MV-4-11 (cell line): ENCODE results near the gene FILIP1.

ENCODE experiments used
- DNase-seq: peaks from one replicate; lab custom pipeline; 2025; lab: John Stamatoyannopoulos, UW

Gene FILIP1

GRCh38 chr6:75495011-75495410 is 1.4 kb upstream of the FILIP1 start:
- DNase-seq = no peak

GRCh38 chr6:75494290-75494689 is 690 bp upstream of the FILIP1 start:
- no peak for DNase-seq

GRCh38 chr6:75492386-75493153 is 1.0 kb downstream of the FILIP1 start:
- no peak for DNase-seq

- DNase-seq = no peak
These were observed 2.3 kb downstream of the FILIP1 start for GRCh38 chr6:75491291-75491690.

GRCh38 chr6:75490706-75491105 is 2.9 kb downstream of the FILIP1 start:
- no peak for DNase-seq

GRCh38 chr6:75489025-75489424 is 4.6 kb downstream of the FILIP1 start:
- no peak for DNase-seq

GRCh38 chr6:75488033-75488432 is 5.6 kb downstream of the FILIP1 start:
- peak; percentile 46 for DNase-seq

- no peak for DNase-seq
These were observed 6.6 kb downstream of the FILIP1 start for GRCh38 chr6:75486850-75487518.

GRCh38 chr6:75484535-75484934 is 9.1 kb downstream of the FILIP1 start:
- no peak for DNase-seq

GRCh38 chr6:75483136-75483952 is 10.3 kb downstream of the FILIP1 start:
- no peak for DNase-seq

- DNase-seq = no peak
These were observed 11.5 kb downstream of the FILIP1 start for GRCh38 chr6:75481936-75482593.

GRCh38 chr6:75481394-75481793 is 12.2 kb downstream of the FILIP1 start:
- DNase-seq = no peak

- no peak for DNase-seq
These were observed 13.2 kb downstream of the FILIP1 start for GRCh38 chr6:75480425-75480824.

- DNase-seq = no peak
These were observed 13.9 kb downstream of the FILIP1 start for GRCh38 chr6:75479712-75480111.

- no peak for DNase-seq
These were observed 14.7 kb downstream of the FILIP1 start for GRCh38 chr6:75478929-75479328.

GRCh38 chr6:75472885-75473284 is 20.7 kb downstream of the FILIP1 start:
- DNase-seq = no peak

- DNase-seq = no peak
These were observed 25.6 kb downstream of the FILIP1 start for GRCh38 chr6:75467966-75468365.

- no peak for DNase-seq
These were observed 26.3 kb downstream of the FILIP1 start for GRCh38 chr6:75467284-75467683.

GRCh38 chr6:75466636-75467035 is 27.0 kb downstream of the FILIP1 start:
- no peak for DNase-seq

- no peak for DNase-seq
These were observed 29.7 kb downstream of the FILIP1 start for GRCh38 chr6:75463908-75464307.

GRCh38 chr6:75463061-75463460 is 30.5 kb downstream of the FILIP1 start:
- DNase-seq = no peak

- no peak for DNase-seq
These were observed 32.9 kb downstream of the FILIP1 start for GRCh38 chr6:75460681-75461080.
